HCT116 (cell line): ENCODE measurements around the gene YPEL3. TPM values are rescaled to one million over a fixed set of nuclear protein-coding genes. Genes with fewer than 3 reads are reported as not detected.
"Not testable (repeated sequence)": the region's sequence is repeated elsewhere in the genome, so short reads cannot be mapped to it uniquely, and the experiment has no call there.

Source experiments
- ATAC-seq: fragments of 200-7000 bp; cut with Tn5 transposase; 2 replicates; pipeline ENCODE4 v1.9.1; 2020; ENCODE audit warnings: mild to moderate bottlenecking, moderate library complexity
- BruUV-seq: library from RNA; stranded (reverse); fragments of 400-500 nt; replicated peaks from 2 replicates; lab custom pipeline; 2021; lab: Mats Ljungman, UMichigan
- CTCF ChIA-PET: fragments of 300-600 bp; sonication (Branson Sonifier 250); formaldehyde crosslinking; loops from one replicate; lab custom pipeline; 2021; ENCODE audit warnings: antibody characterized with exemption; lab: Charles Lee
- POLR2A ChIA-PET: fragments of 300-600, 350-600 bp; sonication (Branson Sonifier 250); formaldehyde crosslinking; loops from one replicate; lab custom pipeline; 2021; ENCODE audit warnings: antibody characterized with exemption; lab: Charles Lee
- RAD21 ChIA-PET, 2 experiments: fragments of 300-600 bp; sonication (Branson Sonifier 250); formaldehyde crosslinking; loops; one replicate each; lab custom pipeline; 2023; ENCODE audit warnings: low total read pairs in 2 of 2; ENCODE audit not compliant: uncharacterized antibody in 2 of 2, unreplicated experiment in 2 of 2, low non-redundant PET in 1 of 2; lab: Charles Lee
- DNase-seq: peaks from one replicate; pipeline ENCODE4 v3.0.0-alpha.2; 2010; ENCODE audit warnings: low read depth, low spot score
- H2AFZ ChIP-seq: fragments of 200-600 bp; shearing (Covaris generic), sonication (generic); 2 replicates; pipeline ENCODE4 v1.6.1; 2017; ENCODE audit warnings: low read depth, mixed run types, mixed read lengths, antibody characterized with exemption, low read length; ENCODE audit not compliant: poor library complexity, severe bottlenecking
- H3K27ac ChIP-seq: 2 replicates; pipeline ENCODE4 v1.5.1; 2012; ENCODE audit warnings: low read depth, low read length
- H3K27me3 ChIP-seq: fragments of 200-600 bp; sonication (generic); 2 replicates; pipeline ENCODE4 v1.6.1; 2016; ENCODE audit warnings: mixed run types, low read length, mixed read lengths; ENCODE audit not compliant: insufficient read depth
- H3K36me3 ChIP-seq, 2 experiments: fragments of 200-500 bp in 1 of 2; fragments of 200-600 bp in 1 of 2; sonication (Bioruptor generic) in 1 of 2; sonication (generic) in 1 of 2; 2 replicates each; pipeline versions ENCODE4 v1.5.1 to v1.6.1; 2014 to 2016; ENCODE audit warnings: low read length in 2 of 2, inconsistent platforms in 1 of 2, mixed read lengths in 1 of 2, mixed run types in 1 of 2; ENCODE audit not compliant: insufficient read depth in 2 of 2, control insufficient read depth in 1 of 2
- H3K4me1 ChIP-seq, 2 experiments: fragments of 200-600 bp in 1 of 2; sonication (generic) in 1 of 2; 2 replicates each; pipeline versions ENCODE4 v1.5.1 to v1.6.1; 2012 to 2017; ENCODE audit warnings: low read length in 2 of 2, inconsistent platforms in 1 of 2, mild to moderate bottlenecking in 1 of 2, mixed read lengths in 1 of 2, mixed run types in 1 of 2, moderate library complexity in 1 of 2; ENCODE audit not compliant: insufficient read depth in 2 of 2, control insufficient read depth in 1 of 2
- H3K4me2 ChIP-seq: fragments of 200-600 bp; sonication (generic); 2 replicates; pipeline ENCODE4 v1.6.1; 2017; ENCODE audit warnings: mixed run types, low read length, mixed read lengths
- H3K4me3 ChIP-seq, 2 experiments: fragments of 200-600 bp in 1 of 2; sonication (generic) in 1 of 2; replicated peaks in 1 of 2; 2 replicates each; pipeline ENCODE4 v1.5.1; 2011 to 2016; ENCODE audit warnings: low read length in 2 of 2, control low read depth in 1 of 2, low read depth in 1 of 2, mild to moderate bottlenecking in 1 of 2, mixed read lengths in 1 of 2, mixed run types in 1 of 2
- H3K79me2 ChIP-seq: fragments of 200-600 bp; sonication (generic); 2 replicates; pipeline ENCODE4 v1.6.1; 2017; ENCODE audit warnings: mild to moderate bottlenecking, mixed run types, low read length, moderate library complexity, mixed read lengths; ENCODE audit not compliant: insufficient read depth
- H3K9ac ChIP-seq: fragments of 200-600 bp; sonication (generic); 2 replicates; pipeline ENCODE4 v1.6.1; 2016; ENCODE audit warnings: low read length, mixed read lengths
- H3K9me2 ChIP-seq: fragments of 200-600 bp; sonication (generic), shearing (Covaris generic); 2 replicates; pipeline ENCODE4 v1.6.1; 2017; ENCODE audit warnings: mixed run types, mild to moderate bottlenecking, moderate library complexity; ENCODE audit not compliant: insufficient read depth
- H3K9me3 ChIP-seq, 2 experiments: fragments of 200-500 bp in 1 of 2; fragments of 200-600 bp in 1 of 2; sonication (Bioruptor generic) in 1 of 2; sonication (generic) in 1 of 2; 2 replicates each; pipeline ENCODE4 v1.6.1; 2014 to 2017; ENCODE audit warnings: low read length in 2 of 2, mixed read lengths in 2 of 2, inconsistent platforms in 1 of 2, low read depth in 1 of 2, mild to moderate bottlenecking in 1 of 2, mixed run types in 1 of 2, moderate library complexity in 1 of 2; ENCODE audit not compliant: control insufficient read depth in 1 of 2, insufficient read depth in 1 of 2
- H4K20me1 ChIP-seq: fragments of 200-600 bp; sonication (generic), shearing (Covaris generic); 2 replicates; pipeline ENCODE4 v1.6.1; 2017; ENCODE audit warnings: mixed run types, mild to moderate bottlenecking, moderate library complexity; ENCODE audit not compliant: insufficient read depth
- ATF3 ChIP-seq: IDR thresholded peaks from 2 replicates; pipeline ENCODE4 v1.6.1; 2012
- CBX3 ChIP-seq: IDR thresholded peaks from 2 replicates; pipeline ENCODE4 v1.6.1; 2012; ENCODE audit warnings: low read depth
- CEBPB ChIP-seq: IDR thresholded peaks from 2 replicates; pipeline ENCODE4 v1.6.1; 2012; ENCODE audit warnings: low read depth
- CTCF ChIP-seq, 3 experiments: fragments of 200-600 bp in 1 of 3; sonication (generic) in 1 of 3; IDR thresholded peaks in 2 of 3; conservative IDR thresholded peaks in 1 of 3; 2 replicates each; pipeline ENCODE4 v1.5.1; 2012 to 2017; ENCODE audit warnings: low read depth in 2 of 3, low read length in 2 of 3, antibody characterized with exemption in 1 of 3, borderline replicate concordance in 1 of 3, control low read depth in 1 of 3, mild to moderate bottlenecking in 1 of 3, mixed read lengths in 1 of 3, mixed run types in 1 of 3, moderate library complexity in 1 of 3; ENCODE audit not compliant: insufficient read depth in 1 of 3
- MAX ChIP-seq: IDR thresholded peaks from 2 replicates; pipeline ENCODE4 v1.6.1; 2012
- POLR2AphosphoS5 ChIP-seq: IDR thresholded peaks from 2 replicates; pipeline ENCODE4 v1.6.1; 2011; ENCODE audit warnings: mild to moderate bottlenecking, low read depth, low read length, moderate library complexity
- RAD21 ChIP-seq: IDR thresholded peaks from 2 replicates; pipeline ENCODE4 v1.6.1; 2012; ENCODE audit warnings: low read depth, mild to moderate bottlenecking
- SIN3A ChIP-seq: IDR thresholded peaks from 2 replicates; pipeline ENCODE4 v1.6.1; 2012; ENCODE audit warnings: low read depth
- SRF ChIP-seq: IDR thresholded peaks from 2 replicates; pipeline ENCODE4 v1.6.1; 2012; ENCODE audit warnings: low read depth
- YY1 ChIP-seq: IDR thresholded peaks from 2 replicates; pipeline ENCODE4 v1.6.1; 2011; ENCODE audit warnings: low read length, low read depth, moderate library complexity, mild to moderate bottlenecking; ENCODE audit not compliant: insufficient replicate concordance; ENCODE audit errors: extremely low read depth
- ZFX ChIP-seq: fragments of 450-650 bp; IDR thresholded peaks from 2 replicates; pipeline ENCODE4 v1.6.1; 2017
- intact Hi-C: fragments of 100-400 bp; cut with micrococcal nuclease; formaldehyde crosslinking; loops from 2 replicates; pipeline ENCODE4 v1.10.0; 2022
- total RNA-seq: library from RNA; stranded (reverse); gene quantifications from one replicate; pipeline ENCODE4 v1.2.1, GENCODE V29; 2021; ENCODE audit not compliant: unreplicated experiment

The YPEL3 gene
- total RNA-seq, 1 experiment from 2014 or later: 10.9 TPM

- TF ChIP-seq CTCF (IDR thresholded peaks at IDR 0.05 in 2 of 3, conservative IDR thresholded peaks at IDR 0.05 in 1 of 3; ENCODE audit: borderline replicate concordance in 1 of 3, insufficient read depth in 1 of 3, low read depth in 2 of 3, low read length in 2 of 3) (no peak), POLR2AphosphoS5 (no peak), MAX (no peak), SIN3A (no peak), CBX3 (no peak), RAD21 (no peak), SRF (no peak), ATF3 (no peak), CEBPB (no peak), YY1 (no peak), ZFX (no peak)
Measured at GRCh38 chr16:30127993-30128392, 32.0 kb upstream of the YPEL3 start (continued).

GRCh38 chr16:30125690-30126089 is 29.7 kb upstream of the YPEL3 start:
- H3K27me3 ChIP-seq, H3K4me3 ChIP-seq, BruUV-seq, H3K27ac ChIP-seq, H2AFZ ChIP-seq, H4K20me1 ChIP-seq, DNase-seq, ATAC-seq, intact Hi-C loops, H3K4me2 ChIP-seq, H3K9me2 ChIP-seq, H3K9me3 ChIP-seq, H3K36me3 ChIP-seq, RAD21 ChIA-PET, H3K79me2 ChIP-seq, H3K9ac ChIP-seq: not testable (repeated sequence)
- CTCF ChIA-PET: interaction anchor here (1.1 kb wide), 1 partner anchor 14 kb away, joined by 3 read pairs; no protein-coding TSS in a partner anchor
- POLR2A ChIA-PET: interaction anchor here (0.7 kb wide), 1 partner anchor 397 kb away, joined by 4 read pairs; no protein-coding TSS in a partner anchor
- peaks cover 8 to 20% of the 10 kb centered on the region in 2 experiments for H3K4me1 ChIP-seq
